Esophagus mucosa (tissue), 1 donor: Measurements from ENCODE around the gene TNF. TPM values are rescaled to one million over a fixed set of nuclear protein-coding genes. Genes with fewer than 3 reads are reported as not detected.

Source experiments
- ATAC-seq: fragments of 200-7000 bp; cut with Tn5 transposase; one replicate; pipeline ENCODE4 v1.9.1; 2020
- total RNA-seq: library from RNA; stranded (reverse); gene quantifications from one replicate; pipeline ENCODE4 v1.2.4, GENCODE V29; 2023
- donor health status: DM: yes; HTN: yes; CAD: no.

TNF gene
- total RNA-seq, 1 donor from 2014 or later: 0.24 TPM

DNA sequence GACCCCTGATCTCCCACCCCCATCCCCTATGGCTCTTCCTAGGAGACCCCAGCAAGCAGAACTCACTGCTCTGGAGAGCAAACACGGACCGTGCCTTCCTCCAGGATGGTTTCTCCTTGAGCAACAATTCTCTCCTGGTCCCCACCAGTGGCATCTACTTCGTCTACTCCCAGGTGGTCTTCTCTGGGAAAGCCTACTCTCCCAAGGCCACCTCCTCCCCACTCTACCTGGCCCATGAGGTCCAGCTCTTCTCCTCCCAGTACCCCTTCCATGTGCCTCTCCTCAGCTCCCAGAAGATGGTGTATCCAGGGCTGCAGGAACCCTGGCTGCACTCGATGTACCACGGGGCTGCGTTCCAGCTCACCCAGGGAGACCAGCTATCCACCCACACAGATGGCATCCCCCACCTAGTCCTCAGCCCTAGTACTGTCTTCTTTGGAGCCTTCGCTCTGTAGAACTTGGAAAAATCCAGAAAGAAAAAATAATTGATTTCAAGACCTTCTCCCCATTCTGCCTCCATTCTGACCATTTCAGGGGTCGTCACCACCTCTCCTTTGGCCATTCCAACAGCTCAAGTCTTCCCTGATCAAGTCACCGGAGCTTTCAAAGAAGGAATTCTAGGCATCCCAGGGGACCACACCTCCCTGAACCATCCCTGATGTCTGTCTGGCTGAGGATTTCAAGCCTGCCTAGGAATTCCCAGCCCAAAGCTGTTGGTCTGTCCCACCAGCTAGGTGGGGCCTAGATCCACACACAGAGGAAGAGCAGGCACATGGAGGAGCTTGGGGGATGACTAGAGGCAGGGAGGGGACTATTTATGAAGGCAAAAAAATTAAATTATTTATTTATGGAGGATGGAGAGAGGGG is 1.9 kb upstream of the TNF start:
- no peak for ATAC-seq

DNA sequence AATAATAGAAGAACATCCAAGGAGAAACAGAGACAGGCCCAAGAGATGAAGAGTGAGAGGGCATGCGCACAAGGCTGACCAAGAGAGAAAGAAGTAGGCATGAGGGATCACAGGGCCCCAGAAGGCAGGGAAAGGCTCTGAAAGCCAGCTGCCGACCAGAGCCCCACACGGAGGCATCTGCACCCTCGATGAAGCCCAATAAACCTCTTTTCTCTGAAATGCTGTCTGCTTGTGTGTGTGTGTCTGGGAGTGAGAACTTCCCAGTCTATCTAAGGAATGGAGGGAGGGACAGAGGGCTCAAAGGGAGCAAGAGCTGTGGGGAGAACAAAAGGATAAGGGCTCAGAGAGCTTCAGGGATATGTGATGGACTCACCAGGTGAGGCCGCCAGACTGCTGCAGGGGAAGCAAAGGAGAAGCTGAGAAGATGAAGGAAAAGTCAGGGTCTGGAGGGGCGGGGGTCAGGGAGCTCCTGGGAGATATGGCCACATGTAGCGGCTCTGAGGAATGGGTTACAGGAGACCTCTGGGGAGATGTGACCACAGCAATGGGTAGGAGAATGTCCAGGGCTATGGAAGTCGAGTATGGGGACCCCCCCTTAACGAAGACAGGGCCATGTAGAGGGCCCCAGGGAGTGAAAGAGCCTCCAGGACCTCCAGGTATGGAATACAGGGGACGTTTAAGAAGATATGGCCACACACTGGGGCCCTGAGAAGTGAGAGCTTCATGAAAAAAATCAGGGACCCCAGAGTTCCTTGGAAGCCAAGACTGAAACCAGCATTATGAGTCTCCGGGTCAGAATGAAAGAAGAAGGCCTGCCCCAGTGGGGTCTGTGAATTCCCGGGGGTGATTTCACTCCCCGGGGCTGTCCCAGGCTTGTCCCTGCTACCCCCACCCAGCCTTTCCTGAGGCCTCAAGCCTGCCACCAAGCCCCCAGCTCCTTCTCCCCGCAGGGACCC is 981 bp upstream of the TNF start:
- ATAC-seq: no peak

DNA sequence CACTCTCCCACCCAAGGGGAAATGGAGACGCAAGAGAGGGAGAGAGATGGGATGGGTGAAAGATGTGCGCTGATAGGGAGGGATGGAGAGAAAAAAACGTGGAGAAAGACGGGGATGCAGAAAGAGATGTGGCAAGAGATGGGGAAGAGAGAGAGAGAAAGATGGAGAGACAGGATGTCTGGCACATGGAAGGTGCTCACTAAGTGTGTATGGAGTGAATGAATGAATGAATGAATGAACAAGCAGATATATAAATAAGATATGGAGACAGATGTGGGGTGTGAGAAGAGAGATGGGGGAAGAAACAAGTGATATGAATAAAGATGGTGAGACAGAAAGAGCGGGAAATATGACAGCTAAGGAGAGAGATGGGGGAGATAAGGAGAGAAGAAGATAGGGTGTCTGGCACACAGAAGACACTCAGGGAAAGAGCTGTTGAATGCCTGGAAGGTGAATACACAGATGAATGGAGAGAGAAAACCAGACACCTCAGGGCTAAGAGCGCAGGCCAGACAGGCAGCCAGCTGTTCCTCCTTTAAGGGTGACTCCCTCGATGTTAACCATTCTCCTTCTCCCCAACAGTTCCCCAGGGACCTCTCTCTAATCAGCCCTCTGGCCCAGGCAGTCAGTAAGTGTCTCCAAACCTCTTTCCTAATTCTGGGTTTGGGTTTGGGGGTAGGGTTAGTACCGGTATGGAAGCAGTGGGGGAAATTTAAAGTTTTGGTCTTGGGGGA is 754 bp downstream of the TNF start:
- ATAC-seq: no peak

DNA sequence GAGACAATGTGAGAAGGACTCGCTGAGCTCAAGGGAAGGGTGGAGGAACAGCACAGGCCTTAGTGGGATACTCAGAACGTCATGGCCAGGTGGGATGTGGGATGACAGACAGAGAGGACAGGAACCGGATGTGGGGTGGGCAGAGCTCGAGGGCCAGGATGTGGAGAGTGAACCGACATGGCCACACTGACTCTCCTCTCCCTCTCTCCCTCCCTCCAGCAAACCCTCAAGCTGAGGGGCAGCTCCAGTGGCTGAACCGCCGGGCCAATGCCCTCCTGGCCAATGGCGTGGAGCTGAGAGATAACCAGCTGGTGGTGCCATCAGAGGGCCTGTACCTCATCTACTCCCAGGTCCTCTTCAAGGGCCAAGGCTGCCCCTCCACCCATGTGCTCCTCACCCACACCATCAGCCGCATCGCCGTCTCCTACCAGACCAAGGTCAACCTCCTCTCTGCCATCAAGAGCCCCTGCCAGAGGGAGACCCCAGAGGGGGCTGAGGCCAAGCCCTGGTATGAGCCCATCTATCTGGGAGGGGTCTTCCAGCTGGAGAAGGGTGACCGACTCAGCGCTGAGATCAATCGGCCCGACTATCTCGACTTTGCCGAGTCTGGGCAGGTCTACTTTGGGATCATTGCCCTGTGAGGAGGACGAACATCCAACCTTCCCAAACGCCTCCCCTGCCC is 1.7 kb downstream of the TNF start:
- no peak for ATAC-seq

DNA sequence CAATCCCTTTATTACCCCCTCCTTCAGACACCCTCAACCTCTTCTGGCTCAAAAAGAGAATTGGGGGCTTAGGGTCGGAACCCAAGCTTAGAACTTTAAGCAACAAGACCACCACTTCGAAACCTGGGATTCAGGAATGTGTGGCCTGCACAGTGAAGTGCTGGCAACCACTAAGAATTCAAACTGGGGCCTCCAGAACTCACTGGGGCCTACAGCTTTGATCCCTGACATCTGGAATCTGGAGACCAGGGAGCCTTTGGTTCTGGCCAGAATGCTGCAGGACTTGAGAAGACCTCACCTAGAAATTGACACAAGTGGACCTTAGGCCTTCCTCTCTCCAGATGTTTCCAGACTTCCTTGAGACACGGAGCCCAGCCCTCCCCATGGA is 2.2 kb downstream of the TNF start:
- ATAC-seq: no peak

DNA sequence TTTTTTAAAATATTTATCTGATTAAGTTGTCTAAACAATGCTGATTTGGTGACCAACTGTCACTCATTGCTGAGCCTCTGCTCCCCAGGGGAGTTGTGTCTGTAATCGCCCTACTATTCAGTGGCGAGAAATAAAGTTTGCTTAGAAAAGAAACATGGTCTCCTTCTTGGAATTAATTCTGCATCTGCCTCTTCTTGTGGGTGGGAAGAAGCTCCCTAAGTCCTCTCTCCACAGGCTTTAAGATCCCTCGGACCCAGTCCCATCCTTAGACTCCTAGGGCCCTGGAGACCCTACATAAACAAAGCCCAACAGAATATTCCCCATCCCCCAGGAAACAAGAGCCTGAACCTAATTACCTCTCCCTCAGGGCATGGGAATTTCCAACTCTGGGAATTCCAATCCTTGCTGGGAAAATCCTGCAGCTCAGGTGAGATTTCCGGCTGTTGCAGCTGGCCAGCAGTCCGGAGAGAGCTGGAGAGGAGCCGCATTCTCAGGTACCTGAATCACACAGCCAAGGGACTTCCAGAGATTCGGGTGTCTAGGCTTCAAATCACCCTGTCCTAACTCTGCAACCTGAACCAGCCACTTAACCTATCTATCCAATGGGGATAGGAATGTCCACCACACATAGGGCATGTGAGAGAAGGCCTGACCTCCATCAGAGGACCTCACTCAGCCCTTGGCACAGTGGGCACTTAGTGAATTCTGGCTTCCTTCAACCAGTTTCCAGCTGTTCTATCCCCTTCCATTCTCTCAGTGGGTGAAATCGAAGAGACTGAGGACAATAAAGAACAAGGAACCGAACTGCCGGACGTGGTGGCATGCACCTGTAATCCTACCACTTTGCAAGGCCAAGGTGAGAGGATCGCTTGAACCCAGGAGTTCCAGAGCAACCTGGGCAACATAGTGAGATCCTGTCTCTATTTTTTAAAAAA is 3.1 kb downstream of the TNF start:
- ATAC-seq: no peak

DNA sequence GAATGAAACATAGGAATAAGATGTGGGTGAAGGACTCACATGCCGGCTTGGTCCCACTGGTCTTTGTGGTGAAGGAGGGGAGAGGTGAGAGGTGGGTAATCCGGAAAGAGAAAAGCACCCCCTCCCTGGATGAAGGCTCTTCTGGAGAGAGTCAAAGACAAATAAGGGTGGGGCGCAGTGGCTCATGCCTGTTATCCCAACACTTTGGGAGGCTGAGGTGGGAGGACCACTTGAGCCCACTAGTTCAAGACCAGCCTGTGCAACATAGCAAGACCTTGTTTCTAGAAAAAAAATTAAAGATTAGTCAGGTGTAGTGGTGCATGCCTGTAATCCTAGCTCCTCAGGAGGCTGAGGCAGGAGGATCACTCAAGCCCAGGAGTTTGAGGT is 3.7 kb downstream of the TNF start:
- ATAC-seq: no peak

DNA sequence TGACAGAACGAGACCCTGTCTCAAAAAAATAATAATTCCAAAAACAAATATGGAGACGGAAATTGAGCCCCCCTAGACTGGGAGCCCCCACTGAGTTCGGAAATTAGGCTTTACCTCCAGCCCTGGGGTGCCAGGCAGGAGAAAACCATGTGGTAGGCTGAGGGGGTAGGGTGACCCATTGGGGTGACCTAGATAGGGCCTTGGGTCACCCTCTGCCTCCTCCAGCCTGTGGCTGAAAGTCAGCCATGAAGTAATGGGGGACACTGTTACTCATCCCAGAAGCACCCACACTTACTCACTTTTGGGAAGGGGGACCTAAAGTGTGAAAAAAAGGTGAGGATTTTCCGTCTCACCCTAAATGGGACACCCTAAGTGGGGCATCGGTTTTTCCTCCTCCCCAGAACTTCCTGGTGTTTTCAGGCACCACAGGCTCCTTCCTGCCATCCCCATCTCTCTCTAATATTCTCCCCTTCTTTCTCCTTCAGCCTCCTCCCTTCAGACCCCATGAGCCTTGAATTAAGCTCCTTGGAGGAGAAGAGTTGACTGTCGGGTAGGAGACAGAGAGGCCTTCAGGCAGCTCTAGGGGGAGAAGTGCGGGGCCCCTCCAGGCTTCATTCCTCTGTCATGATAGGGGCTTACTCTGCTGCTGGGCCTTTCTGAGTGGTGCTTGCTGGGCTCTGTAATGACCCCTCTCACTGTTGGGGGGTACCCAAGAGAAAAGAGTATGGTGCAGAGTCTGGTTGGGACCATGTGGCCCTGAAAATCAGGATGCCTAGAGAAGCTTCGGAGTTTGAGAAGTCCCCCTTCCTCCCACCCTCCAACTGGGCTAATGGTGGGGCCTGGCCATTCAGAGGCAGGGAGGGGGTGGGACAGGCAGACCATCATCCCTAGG is 4.4 kb downstream of the TNF start:
- ATAC-seq: no peak

DNA sequence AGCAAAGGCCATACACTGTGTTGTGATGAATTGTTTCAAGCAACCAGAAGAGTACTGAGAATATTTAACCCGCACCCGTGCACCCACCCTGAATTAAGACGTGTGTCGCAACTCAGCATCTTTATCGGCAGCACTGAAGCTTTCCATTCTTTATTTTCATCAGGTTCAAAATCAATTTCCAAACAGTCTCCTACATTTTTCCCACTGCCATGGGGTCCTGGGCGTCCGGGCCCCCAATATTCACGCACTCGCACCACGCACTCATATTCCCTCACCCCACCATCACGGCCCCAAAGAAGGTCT is 5.0 kb downstream of the TNF start:
- no peak for ATAC-seq

DNA sequence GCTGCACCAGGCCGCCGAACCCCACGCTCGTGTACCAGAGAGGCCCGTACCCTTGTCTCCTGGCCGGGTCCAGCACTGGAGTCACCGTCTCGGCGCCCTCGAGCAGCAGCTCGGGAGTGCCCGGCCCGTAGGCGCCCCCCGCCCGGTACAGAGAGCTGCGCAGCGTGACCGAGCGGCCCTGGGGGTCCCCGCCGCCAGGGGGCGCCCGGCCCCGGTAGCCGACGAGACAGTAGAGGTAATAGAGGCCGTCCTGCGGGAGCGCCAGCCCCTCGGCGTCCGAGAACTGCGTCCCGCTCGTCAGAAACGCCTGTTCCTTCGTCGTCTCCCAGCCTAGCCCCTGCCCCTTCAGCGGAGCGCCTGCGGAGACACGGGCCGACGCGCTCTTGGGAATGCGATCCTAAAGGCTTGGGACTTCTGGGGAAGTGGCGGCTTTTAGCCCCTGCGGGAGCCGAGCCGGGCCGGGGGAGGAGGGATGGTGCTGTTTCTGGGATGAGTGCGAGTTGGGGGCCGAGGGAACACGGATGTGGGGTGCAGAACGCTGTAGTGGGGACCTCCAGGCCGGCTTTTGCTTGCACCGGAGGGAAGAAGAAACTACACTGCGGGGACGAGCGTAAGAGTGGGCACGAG is 5.6 kb downstream of the TNF start:
- peak; percentile 83 for ATAC-seq

DNA sequence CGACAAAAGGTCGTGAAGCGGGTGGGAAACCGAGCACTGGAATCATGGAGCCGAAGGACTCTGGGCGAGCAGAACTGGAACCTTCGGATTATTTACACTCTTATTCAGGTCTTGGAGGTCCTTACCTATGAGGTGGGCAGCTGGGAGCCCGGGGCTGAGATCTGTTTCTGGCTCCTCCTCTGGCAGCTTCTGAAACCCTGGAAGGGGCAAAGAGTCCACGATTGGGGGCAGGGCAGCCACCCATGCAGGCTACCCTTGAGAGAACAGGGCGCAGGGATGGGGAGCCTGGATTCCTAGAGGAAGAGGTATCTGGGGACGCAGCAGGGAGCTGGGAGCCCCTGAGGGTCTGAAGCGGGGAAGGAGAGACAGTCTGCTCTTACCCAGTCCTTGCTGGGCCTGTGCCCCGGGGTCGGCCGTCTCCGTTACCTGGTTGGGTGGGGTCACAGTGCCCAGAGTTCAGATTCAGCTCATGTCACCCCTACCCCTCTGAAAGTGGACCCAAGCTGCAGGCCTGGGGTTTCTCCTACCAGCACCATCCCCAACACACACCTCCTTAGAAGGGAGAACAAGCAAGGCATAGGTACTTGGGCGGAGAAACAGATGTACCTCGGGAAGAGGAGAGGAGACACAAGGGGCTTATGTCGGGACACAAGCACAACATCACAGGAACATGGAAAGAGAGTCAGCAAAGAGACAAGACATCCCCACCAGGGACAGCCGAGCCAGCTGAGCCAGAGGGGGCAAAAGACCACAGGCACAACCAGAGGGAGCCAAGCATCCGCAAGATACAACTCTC is 6.3 kb downstream of the TNF start:
- no peak for ATAC-seq

DNA sequence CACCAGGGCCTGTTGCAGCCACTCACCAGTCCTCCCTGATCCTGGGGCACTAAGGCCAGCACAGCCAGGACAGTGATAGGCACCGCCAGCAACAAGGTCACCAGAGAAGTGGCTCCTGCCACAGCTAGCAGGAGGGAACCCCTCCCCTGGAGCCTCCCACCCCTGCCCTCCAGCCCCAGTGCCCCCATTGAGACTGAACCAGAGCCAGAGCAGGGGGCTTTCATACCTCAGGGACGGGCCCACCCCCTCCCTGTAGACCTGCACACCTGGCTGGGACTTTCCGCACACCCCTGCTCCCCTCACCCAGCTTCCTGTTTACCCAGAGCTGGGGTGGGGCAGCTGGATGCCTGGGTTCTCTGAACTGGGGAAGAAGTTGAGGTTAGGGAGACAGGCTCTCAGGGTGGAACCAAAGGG is 6.9 kb downstream of the TNF start, which contains the start of gene LTB:
Gene LTB, minus strand, starts transcription at position 195 of the 414 bp plus-strand sequence. Its CDS starts 7 bp downstream, at position 188.
- peak; percentile 9 for ATAC-seq

DNA sequence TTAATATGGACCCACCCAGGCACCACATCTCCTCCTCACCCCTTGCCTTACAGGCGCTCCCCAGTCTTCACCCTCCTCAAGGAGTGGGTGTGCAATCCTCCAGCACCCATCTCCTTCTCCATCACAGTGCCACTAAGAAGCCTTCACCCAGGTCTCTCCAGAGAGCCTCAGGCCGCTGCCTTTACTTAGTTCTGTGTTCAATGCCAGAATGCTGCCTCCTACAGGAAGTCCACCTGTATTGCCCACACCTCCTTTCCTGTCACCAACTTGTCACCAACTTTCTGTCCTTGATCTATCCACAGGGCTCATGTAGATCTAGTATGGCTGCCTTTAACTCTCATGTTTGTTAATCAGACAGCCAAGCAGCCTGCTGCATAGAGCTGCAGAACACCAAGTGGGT is 10.1 kb downstream of the TNF start:
- ATAC-seq: no peak

DNA sequence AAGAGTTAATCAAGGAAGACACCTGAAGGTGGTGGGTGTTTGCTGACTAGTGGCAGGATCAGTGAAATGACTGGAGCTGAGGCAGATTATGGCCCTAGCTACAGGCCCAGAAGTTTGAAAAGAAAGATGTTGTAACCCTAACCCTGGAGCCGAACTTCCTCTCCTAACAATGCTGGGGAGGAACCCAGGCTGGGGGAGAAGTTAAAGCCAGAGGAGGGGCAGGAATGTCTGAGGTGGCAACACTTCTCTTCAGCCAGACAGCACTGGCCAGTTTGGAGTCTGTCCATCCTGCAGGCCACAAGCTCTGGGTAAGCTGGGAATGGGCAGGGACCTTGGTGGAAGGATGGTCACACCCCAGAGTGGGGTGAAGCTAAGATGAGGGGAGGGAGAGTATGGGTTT is 10.6 kb downstream of the TNF start, which contains the start of gene LST1:
Gene LST1, plus strand, starts transcription at position 270 of the 400 bp plus-strand sequence. CDS start 1,023 bp downstream, outside the sequence.
- no peak for ATAC-seq

DNA sequence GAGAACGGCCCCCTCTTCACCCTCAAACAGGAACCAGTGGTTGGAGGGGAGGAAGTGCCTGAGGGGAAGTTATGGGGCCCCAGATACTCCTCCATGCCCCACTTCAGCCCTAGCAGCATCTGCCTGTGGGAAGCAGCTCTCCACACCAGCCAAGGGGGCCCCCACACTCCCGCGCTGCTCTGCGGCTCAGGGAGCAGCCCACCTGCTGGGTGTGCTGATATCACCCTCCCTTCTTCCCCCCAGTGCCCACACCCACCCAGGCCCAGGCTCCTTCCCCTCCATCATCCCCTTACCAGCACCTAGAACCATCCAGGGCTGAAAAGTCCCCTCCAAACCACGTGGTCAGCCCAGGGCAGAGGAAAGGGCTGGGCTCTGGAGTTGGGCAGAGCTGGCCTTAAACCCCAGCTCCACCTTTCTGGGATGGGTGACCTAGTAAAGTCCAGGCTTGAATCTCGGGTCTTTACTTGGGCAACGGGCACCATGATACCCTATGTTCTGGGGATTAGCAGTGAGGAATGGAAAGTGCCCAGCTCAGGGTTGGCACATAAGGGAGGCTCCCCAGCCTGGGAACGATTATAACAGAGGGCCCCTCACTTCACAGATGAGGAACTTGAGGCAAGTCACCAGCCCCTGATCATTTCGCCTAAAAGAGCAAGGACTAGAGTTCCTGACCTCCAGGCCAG is 11.4 kb downstream of the TNF start:
- peak; percentile 48 for ATAC-seq

DNA sequence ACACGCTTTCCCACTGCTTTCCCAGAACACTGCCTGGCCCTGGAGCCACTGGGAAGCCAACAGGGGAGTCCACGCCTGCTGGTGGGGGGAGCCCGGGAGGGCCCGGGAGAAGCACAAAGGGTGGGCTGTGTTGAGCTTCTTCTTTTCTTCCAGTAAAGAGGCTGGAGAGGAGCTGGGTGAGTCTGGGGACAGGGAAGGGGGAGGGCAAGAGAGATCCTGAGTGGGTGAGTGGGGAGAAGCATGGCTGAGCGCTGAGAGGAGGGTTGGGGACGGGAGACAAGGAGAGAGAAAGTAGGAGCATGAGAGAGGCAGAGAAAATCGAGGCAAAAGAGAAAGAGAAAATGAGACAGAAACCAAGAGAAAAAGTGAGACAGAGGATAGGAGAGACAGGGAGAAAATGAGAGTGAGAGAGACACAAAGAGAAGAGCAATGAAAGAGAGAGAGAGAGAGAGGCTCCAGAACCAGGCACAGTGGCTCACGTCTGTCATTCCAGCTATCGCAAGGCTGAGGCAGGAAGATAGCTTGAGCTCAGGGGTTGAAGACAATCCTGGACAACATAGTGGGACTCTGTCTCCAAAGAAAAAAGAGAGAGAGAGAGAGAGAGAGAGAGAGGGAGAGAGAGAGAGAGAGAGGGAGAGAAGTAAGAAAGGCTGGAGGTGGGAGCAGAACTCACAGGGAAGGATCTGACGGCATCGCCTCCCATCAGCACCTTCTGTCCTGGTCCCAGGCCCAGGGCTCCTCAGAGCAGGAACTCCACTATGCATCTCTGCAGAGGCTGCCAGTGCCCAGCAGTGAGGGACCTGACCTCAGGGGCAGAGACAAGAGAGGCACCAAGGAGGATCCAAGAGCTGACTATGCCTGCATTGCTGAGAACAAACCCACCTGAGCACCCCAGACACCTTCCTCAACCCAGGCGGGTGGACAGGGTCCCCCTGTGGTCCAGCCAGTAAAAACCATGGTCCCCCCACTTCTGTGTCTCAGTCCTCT is 12.7 kb downstream of the TNF start:
- no peak for ATAC-seq
